ENCODE results near the gene CACNG3.
"Not testable (repeated sequence)": the region's sequence is repeated elsewhere in the genome, so short reads cannot be mapped to it uniquely, and the experiment has no call there.

The CACNG3 gene

GRCh38 chr16:24255456-24256371 is at the start of gene CACNG3:
Gene CACNG3, plus strand, starts transcription at chr16:24256335. Its CDS starts 420 bp downstream, at chr16:24256755.
- no peak for DNase-seq

- no peak for DNase-seq
Observed at GRCh38 chr16:24206926-24207325, 49.2 kb upstream of the CACNG3 start.

DNA sequence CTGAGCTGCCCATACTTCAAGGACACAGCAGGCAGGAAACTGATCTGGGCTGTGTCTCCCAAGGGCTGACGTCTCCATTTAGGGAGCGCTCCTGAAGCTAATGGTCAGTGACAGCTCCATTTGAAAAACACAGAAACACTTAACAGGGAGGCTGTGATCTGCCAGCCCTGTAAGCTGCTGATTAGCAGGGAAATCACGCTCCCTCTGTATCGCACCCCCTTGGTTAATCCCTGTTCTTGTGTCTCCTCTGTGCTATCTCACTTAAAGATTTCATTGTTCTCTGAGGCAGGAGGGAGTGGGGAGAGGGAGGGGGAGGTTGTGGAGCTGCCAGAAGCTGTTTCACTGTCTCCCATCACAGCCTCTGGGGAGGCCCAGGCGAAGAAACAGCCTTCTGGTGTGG is 47.4 kb upstream of the CACNG3 start:
- no peak for DNase-seq

DNA sequence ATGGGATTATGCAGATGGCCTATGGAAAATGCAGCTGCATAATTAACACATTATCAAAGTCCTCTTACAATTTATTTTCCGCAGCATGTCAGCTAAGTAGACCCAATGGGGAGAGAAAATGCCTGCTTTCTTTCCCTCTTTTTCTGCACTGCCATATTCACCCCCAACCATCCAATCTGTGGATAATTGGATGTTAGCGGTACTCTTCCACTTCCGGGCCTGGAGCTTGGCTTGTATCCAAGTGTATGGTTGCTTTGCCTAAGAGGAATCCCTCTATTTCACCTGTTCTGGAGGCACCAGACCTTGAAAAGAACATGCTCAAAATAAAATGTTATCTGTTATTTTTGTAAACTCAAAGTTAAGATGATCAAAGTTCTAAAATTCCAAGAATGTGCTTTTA is 41.1 kb upstream of the CACNG3 start:
- no peak for DNase-seq

- no peak for DNase-seq
Observed at GRCh38 chr16:24216961-24217360, 39.2 kb upstream of the CACNG3 start.

DNA sequence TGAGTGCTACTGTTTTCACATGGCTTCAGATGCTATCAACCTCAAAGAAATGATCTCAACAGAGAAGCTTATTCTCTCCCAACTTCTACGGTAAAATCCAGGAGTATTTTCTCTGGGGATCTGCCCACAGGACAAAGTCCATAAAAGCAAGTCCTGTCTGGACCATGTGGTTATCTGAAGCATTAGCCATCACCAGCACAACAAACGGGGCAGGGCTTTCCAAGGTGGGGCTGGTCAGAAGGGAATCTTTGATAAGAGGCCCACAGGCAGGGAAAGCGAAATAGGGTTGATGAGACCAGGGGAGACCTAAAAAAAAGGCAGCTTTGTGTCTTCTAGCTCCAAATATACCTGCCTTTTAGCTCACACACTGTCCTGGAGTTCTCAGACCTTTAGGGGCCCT is 38.7 kb upstream of the CACNG3 start:
- DNase-seq, result no peak

DNA sequence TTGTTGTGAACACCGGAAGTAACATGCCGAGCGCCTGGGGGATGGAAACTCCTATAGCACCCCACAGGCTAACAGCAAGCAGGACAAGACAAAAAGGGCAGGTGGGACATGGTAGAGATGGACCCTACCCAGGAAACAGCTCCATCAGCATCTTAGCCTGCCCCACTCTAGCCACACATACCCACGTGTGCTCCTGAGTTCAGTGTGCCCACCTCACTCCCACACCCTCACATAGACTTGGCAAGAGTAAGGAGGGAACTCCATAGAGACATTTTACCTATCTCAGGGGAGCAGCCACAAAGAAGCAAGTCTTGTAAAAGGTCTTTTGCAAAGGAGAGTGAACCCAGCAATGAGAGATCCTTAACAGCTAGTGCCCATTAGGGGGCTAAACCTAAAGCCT is 37.8 kb upstream of the CACNG3 start:
- DNase-seq, result no peak

GRCh38 chr16:24221219-24221618 is 34.9 kb upstream of the CACNG3 start:
- DNase-seq, result no peak

- no peak for DNase-seq
Observed at GRCh38 chr16:24228514-24228913, 27.6 kb upstream of the CACNG3 start.

DNA sequence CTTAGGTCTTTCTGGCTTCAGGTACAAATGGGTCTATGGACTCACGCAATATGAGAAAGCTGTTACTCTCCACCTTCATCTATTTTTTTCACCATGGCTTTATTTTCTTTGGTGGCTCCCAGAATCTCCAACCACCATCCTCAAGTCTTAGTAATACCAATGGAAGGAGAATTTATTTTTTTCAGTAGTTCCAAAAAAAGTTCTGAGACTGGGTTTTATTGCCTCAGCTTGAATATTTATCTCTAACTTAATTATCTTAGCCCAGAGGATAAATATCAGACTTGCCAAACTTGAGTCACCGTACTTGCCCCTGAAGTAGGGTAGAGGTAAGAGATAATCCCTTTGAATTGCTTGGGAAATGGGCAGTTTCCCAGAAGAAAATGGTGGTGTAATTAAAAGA is 23.2 kb upstream of the CACNG3 start:
- DNase-seq, result no peak

- DNase-seq, result no peak
Observed at GRCh38 chr16:24234737-24235136, 21.4 kb upstream of the CACNG3 start.

GRCh38 chr16:24235806-24236205 is 20.3 kb upstream of the CACNG3 start:
- no peak for DNase-seq

DNA sequence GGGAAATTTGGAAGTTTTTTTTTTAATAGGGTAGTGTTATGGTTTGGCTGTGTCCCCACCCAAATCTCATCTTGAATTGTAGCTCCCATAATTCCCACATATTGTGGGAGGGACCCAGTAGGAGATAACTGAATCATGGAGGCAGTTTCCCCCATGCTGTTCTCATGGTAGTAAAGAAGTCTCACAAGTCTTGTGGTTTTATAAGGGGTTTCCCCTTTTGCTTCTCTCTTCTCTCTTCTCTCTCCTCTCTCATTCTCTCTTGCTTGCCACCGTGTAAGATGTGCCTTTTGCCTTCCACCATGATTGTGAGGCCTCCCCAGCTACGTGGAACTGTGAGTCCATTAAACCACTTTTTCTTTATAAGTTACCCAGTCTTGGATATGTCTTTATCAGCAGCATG is 17.3 kb upstream of the CACNG3 start:
- not testable (repeated sequence) for DNase-seq

GRCh38 chr16:24246911-24247607 is 9.1 kb upstream of the CACNG3 start:
- DNase-seq, result no peak

- no peak for DNase-seq
Observed at GRCh38 chr16:24253192-24253591, 2.9 kb upstream of the CACNG3 start.

- DNase-seq, result no peak
Observed at GRCh38 chr16:24257958-24258357, 1.8 kb downstream of the CACNG3 start.

DNA sequence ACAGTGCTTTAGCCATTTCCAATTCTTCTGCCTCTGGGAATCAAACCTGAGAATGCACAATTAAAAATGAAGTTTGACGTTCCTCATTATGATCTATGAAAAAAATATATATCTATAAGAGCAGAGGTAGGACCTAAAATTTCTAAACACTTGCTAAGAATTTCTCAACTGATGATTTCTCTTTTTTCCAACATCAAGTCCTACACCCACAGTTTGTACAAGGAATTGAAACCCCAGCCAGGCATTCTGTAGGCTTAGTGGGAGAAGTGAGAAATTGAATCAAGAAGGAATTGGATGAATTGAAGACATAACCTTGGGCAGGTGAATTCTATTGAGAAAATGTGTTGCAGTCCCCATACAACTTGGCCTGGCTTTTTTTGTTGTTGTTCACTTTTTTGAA is 2.7 kb downstream of the CACNG3 start:
- no peak for DNase-seq

GRCh38 chr16:24262816-24263215 is 6.7 kb downstream of the CACNG3 start:
- no peak for DNase-seq

GRCh38 chr16:24270721-24271442 is 14.7 kb downstream of the CACNG3 start:
- no peak for DNase-seq

- DNase-seq, result no peak
Observed at GRCh38 chr16:24272379-24272778, 16.2 kb downstream of the CACNG3 start.

DNA sequence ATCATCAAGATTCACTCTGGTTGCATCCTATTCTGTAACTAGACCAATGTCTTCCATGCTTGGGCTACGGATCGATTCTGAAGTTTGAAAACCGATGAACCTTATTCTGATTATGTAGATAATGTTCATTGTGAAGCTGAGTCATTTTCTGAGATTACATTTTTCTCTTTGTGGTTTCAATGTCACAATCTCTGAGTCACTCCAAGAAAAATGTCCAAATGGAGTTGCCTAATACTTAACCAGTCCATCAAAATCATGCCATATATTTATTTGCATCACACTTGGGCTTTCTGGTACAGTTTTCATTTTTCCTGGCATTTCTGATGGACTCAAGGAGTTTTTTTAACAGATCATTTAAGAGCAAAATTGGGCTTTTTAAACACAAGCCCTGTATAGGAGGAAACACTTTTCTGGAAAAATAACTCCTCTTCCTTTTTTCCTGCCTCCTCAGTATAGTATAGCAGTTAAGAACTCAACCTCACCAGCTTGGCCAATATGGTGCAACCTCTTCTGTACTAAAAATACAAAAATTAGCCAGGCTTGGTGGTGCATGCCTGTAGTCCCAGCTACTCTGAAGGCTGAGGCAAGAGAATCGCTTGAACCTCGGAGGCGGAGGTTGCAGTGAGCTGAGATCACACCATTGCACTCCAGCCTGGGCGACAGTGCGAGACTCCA is 17.5 kb downstream of the CACNG3 start:
- DNase-seq, result no peak

GRCh38 chr16:24275413-24275812 is 19.3 kb downstream of the CACNG3 start:
- DNase-seq, result no peak

GRCh38 chr16:24279982-24280515 is 23.9 kb downstream of the CACNG3 start:
- no peak for DNase-seq

All from NCI-H524 treated with DMSO at 0.1 percent for 48 hours (cell line).